ENCODE measurements around the gene TPM1.
"Not testable (repeated sequence)": the region's sequence is repeated elsewhere in the genome, so short reads cannot be mapped to it uniquely, and the experiment has no call there.

Gene TPM1

GRCh38 chr15:63090887-63091286 is 48.3 kb downstream of the TPM1 start:
- DNase-seq = no peak
- no peaks in the 10 kb centered on the region for H3K9me3 ChIP-seq (ENCODE audit: control insufficient read depth, low read length)
- H3K36me3 ChIP-seq (ENCODE audit: control insufficient read depth, insufficient read depth, low read length) = no peaks in the 10 kb centered on the region
- H3K27ac ChIP-seq (ENCODE audit: insufficient read depth, low read length, poor library complexity, severe bottlenecking) = no peak overlapping the region
- H3K4me3 ChIP-seq (ENCODE audit: insufficient read depth, low read depth, low read length, poor library complexity, severe bottlenecking) = no peak overlapping the region
- H3K27me3 ChIP-seq (replicated peaks; ENCODE audit: control insufficient read depth, insufficient read depth, low read length, poor library complexity, severe bottlenecking) = no peaks in the 10 kb centered on the region
- no peaks in the 10 kb centered on the region for H3K4me1 ChIP-seq (ENCODE audit: control insufficient read depth, insufficient read depth, low read length, poor library complexity, severe bottlenecking)

GRCh38 chr15:63091679-63092446 is 49.3 kb downstream of the TPM1 start:
- Histone ChIP-seq H3K4me3 (ENCODE audit: insufficient read depth, low read depth, low read length, poor library complexity, severe bottlenecking) (no peak overlapping the region), H3K4me1 (ENCODE audit: control insufficient read depth, insufficient read depth, low read length, poor library complexity, severe bottlenecking) (no peaks in the 10 kb centered on the region), H3K27me3 (replicated peaks; ENCODE audit: control insufficient read depth, insufficient read depth, low read length, poor library complexity, severe bottlenecking) (no peaks in the 10 kb centered on the region), H3K27ac (ENCODE audit: insufficient read depth, low read length, poor library complexity, severe bottlenecking) (no peak overlapping the region), H3K36me3 (ENCODE audit: control insufficient read depth, insufficient read depth, low read length) (no peaks in the 10 kb centered on the region), H3K9me3 (ENCODE audit: control insufficient read depth, low read length) (no peaks in the 10 kb centered on the region)
- no peak for DNase-seq

- no peaks in the 10 kb centered on the region for H3K4me1 ChIP-seq (ENCODE audit: control insufficient read depth, insufficient read depth, low read length, poor library complexity, severe bottlenecking)
- no peak overlapping the region for H3K27ac ChIP-seq (ENCODE audit: insufficient read depth, low read length, poor library complexity, severe bottlenecking)
- no peaks in the 10 kb centered on the region for H3K27me3 ChIP-seq (replicated peaks; ENCODE audit: control insufficient read depth, insufficient read depth, low read length, poor library complexity, severe bottlenecking)
- DNase-seq = peak; percentile 23 to 49 (median 41)
- no peaks in the 10 kb centered on the region for H3K36me3 ChIP-seq (ENCODE audit: control insufficient read depth, insufficient read depth, low read length)
- no peak overlapping the region for H3K4me3 ChIP-seq (ENCODE audit: insufficient read depth, low read depth, low read length, poor library complexity, severe bottlenecking)
- no peaks in the 10 kb centered on the region for H3K9me3 ChIP-seq (ENCODE audit: control insufficient read depth, low read length)
Measured at GRCh38 chr15:63093486-63094205, 51.1 kb downstream of the TPM1 start.

DNA sequence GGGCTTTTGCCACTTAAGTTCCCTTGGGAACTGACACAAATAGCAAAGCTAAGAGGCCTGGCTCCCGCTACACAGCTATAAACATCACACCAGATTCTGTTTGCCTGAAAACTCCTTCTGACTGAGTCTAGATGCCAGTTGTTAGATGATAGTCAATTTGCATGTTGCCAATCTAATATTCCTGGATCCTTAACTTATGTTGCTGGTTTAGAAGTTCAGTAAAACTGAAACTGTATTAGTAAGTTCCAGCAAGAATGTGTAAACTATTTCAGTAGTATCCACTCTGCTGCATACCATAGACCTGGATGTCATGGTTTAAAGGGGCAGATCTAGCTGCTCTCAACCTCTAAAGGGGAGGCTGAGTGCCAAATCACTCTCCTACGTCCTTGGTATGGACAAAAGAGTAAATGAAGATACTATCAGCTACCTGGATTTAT is 52.0 kb downstream of the TPM1 start:
- Histone ChIP-seq H3K27ac (ENCODE audit: insufficient read depth, low read length, poor library complexity, severe bottlenecking) (no peak overlapping the region), H3K27me3 (replicated peaks; ENCODE audit: control insufficient read depth, insufficient read depth, low read length, poor library complexity, severe bottlenecking) (no peaks in the 10 kb centered on the region), H3K9me3 (ENCODE audit: control insufficient read depth, low read length) (no peaks in the 10 kb centered on the region), H3K4me3 (ENCODE audit: insufficient read depth, low read depth, low read length, poor library complexity, severe bottlenecking) (no peak overlapping the region), H3K4me1 (ENCODE audit: control insufficient read depth, insufficient read depth, low read length, poor library complexity, severe bottlenecking) (no peaks in the 10 kb centered on the region), H3K36me3 (ENCODE audit: control insufficient read depth, insufficient read depth, low read length) (no peaks in the 10 kb centered on the region)
- DNase-seq = no peak

GRCh38 chr15:63096178-63096577 is 53.6 kb downstream of the TPM1 start:
- Histone ChIP-seq H3K27me3 (replicated peaks; ENCODE audit: control insufficient read depth, insufficient read depth, low read length, poor library complexity, severe bottlenecking) (no peaks in the 10 kb centered on the region), H3K4me3 (ENCODE audit: insufficient read depth, low read depth, low read length, poor library complexity, severe bottlenecking) (no peak overlapping the region), H3K36me3 (ENCODE audit: control insufficient read depth, insufficient read depth, low read length) (no peaks in the 10 kb centered on the region), H3K4me1 (ENCODE audit: control insufficient read depth, insufficient read depth, low read length, poor library complexity, severe bottlenecking) (no peaks in the 10 kb centered on the region), H3K27ac (ENCODE audit: insufficient read depth, low read length, poor library complexity, severe bottlenecking) (no peak overlapping the region), H3K9me3 (ENCODE audit: control insufficient read depth, low read length) (no peaks in the 10 kb centered on the region)
- no peak for DNase-seq

DNA sequence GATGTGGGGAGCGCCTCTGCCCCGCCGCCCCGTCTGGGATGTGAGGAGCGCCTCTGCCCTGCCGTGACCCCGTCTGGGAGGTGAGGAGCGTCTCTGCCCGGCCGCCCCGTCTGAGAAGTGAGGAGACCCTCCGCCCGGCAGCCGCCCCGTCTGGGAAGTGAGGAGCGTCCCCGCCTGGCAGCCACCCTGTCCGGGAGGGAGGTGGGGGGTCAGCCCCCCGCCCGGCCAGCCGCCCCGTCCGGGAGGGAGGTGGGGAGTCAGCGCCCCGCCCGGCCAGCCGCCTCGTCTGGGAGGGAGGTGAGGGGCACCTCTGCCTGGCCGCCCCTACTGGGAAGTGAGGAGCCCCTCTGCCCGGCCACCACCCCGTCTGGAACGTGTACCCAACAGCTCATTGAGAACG is 56.4 kb downstream of the TPM1 start:
- not testable (repeated sequence) for DNase-seq; H3K9me3 ChIP-seq (ENCODE audit: control insufficient read depth, low read length); H3K27me3 ChIP-seq (replicated peaks; ENCODE audit: control insufficient read depth, insufficient read depth, low read length, poor library complexity, severe bottlenecking); H3K4me3 ChIP-seq (ENCODE audit: insufficient read depth, low read depth, low read length, poor library complexity, severe bottlenecking); H3K27ac ChIP-seq (ENCODE audit: insufficient read depth, low read length, poor library complexity, severe bottlenecking); H3K36me3 ChIP-seq (ENCODE audit: control insufficient read depth, insufficient read depth, low read length); H3K4me1 ChIP-seq (ENCODE audit: control insufficient read depth, insufficient read depth, low read length, poor library complexity, severe bottlenecking)

- H3K27me3 ChIP-seq (replicated peaks; ENCODE audit: control insufficient read depth, insufficient read depth, low read length, poor library complexity, severe bottlenecking); H3K36me3 ChIP-seq (ENCODE audit: control insufficient read depth, insufficient read depth, low read length); H3K4me1 ChIP-seq (ENCODE audit: control insufficient read depth, insufficient read depth, low read length, poor library complexity, severe bottlenecking); H3K4me3 ChIP-seq (ENCODE audit: insufficient read depth, low read depth, low read length, poor library complexity, severe bottlenecking); DNase-seq; H3K27ac ChIP-seq (ENCODE audit: insufficient read depth, low read length, poor library complexity, severe bottlenecking); H3K9me3 ChIP-seq (ENCODE audit: control insufficient read depth, low read length): not testable (repeated sequence)
Measured at GRCh38 chr15:63099581-63099980, 57.0 kb downstream of the TPM1 start.

DNA sequence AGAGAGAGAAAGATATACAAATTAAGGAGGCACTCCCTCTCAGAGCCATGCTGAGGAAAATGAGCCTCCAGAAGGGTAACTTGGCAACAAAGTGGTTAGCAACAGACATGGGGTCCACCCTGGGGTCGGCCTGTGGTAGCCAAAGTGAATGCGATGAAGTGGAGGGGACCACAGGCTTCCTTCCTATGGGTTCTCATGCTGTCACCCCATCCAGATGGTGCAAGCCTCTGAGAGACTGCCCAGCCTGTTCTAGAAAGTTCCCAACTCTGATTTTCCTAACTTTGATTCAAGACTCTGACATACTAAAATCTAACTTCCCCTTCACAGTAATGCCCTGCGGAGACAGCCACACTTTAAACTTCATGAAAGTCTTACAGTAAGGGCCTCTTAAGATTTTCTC is 60.9 kb downstream of the TPM1 start:
- Histone ChIP-seq H3K9me3 (ENCODE audit: control insufficient read depth, low read length) (no peaks in the 10 kb centered on the region), H3K4me3 (ENCODE audit: insufficient read depth, low read depth, low read length, poor library complexity, severe bottlenecking) (no peak overlapping the region), H3K27me3 (replicated peaks; ENCODE audit: control insufficient read depth, insufficient read depth, low read length, poor library complexity, severe bottlenecking) (peaks cover 4% of the 10 kb centered on the region), H3K27ac (ENCODE audit: insufficient read depth, low read length, poor library complexity, severe bottlenecking) (no peak overlapping the region), H3K4me1 (ENCODE audit: control insufficient read depth, insufficient read depth, low read length, poor library complexity, severe bottlenecking) (no peaks in the 10 kb centered on the region), H3K36me3 (ENCODE audit: control insufficient read depth, insufficient read depth, low read length) (no peaks in the 10 kb centered on the region)
- no peak for DNase-seq

GRCh38 chr15:63104727-63105126 is 62.2 kb downstream of the TPM1 start:
- no peaks in the 10 kb centered on the region for H3K4me1 ChIP-seq (ENCODE audit: control insufficient read depth, insufficient read depth, low read length, poor library complexity, severe bottlenecking)
- H3K36me3 ChIP-seq (ENCODE audit: control insufficient read depth, insufficient read depth, low read length) = no peaks in the 10 kb centered on the region
- no peaks in the 10 kb centered on the region for H3K9me3 ChIP-seq (ENCODE audit: control insufficient read depth, low read length)
- no peak overlapping the region for H3K4me3 ChIP-seq (ENCODE audit: insufficient read depth, low read depth, low read length, poor library complexity, severe bottlenecking)
- DNase-seq = no peak
- no peak overlapping the region for H3K27ac ChIP-seq (ENCODE audit: insufficient read depth, low read length, poor library complexity, severe bottlenecking)
- H3K27me3 ChIP-seq (replicated peaks; ENCODE audit: control insufficient read depth, insufficient read depth, low read length, poor library complexity, severe bottlenecking) = peaks cover 4% of the 10 kb centered on the region

DNA sequence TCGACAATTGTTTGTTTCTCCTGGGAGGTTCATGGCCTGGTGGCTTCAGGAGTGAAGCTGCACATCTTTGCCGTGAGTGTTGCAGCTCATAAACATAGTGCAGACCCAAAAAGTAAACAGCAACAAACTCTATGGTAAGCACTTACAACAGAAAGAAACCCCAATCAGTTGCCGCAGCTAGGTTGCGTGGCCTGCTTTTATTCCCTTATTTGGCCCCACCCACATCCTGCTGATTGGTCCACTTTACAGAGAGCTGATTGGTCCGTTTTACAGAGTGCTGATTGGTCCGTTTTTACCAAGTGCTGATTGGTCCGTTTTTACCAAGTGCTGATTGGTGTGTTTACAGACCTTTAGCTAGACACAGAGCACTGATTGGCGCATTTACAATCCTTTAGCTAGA is 62.8 kb downstream of the TPM1 start:
- not testable (repeated sequence) for H3K4me1 ChIP-seq (ENCODE audit: control insufficient read depth, insufficient read depth, low read length, poor library complexity, severe bottlenecking); H3K4me3 ChIP-seq (ENCODE audit: insufficient read depth, low read depth, low read length, poor library complexity, severe bottlenecking); DNase-seq; H3K36me3 ChIP-seq (ENCODE audit: control insufficient read depth, insufficient read depth, low read length); H3K9me3 ChIP-seq (ENCODE audit: control insufficient read depth, low read length); H3K27ac ChIP-seq (ENCODE audit: insufficient read depth, low read length, poor library complexity, severe bottlenecking); H3K27me3 ChIP-seq (replicated peaks; ENCODE audit: control insufficient read depth, insufficient read depth, low read length, poor library complexity, severe bottlenecking)

All from effector memory CD4-positive, alpha-beta T cell (primary cell).